Adrenal gland (tissue), 12 donors: ENCODE measurements around the gene CYFIP1. TPM values are rescaled to one million over a fixed set of nuclear protein-coding genes. Genes with fewer than 3 reads are reported as not detected.

Source experiments
- DNase-seq, 7 donors: peaks; one replicate each; pipeline ENCODE4 v3.0.0-alpha.2; 2019 to 2020
- H3K27ac ChIP-seq, 5 donors: fragments of 200-600 bp; sonication (generic) in 4 of 5; 1 replicate in 3 of 5; 2 replicates in 2 of 5; pipeline versions ENCODE4 v1.5.1 to v1.8.0; 2016 to 2020; ENCODE audit warnings: mild to moderate bottlenecking in 1 of 5
- H3K27me3 ChIP-seq: fragments of 200-600 bp; 2 replicates; pipeline ENCODE4 v1.8.0; 2021
- H3K36me3 ChIP-seq, 2 donors: fragments of 200-600 bp; replicated peaks in 1 of 2; 1 replicate in 1 of 2; 2 replicates in 1 of 2; pipeline versions ENCODE4 v1.5.1 to v1.8.0; 2018 to 2022
- H3K4me1 ChIP-seq, 2 donors: fragments of 200-600 bp; replicated peaks in 1 of 2; 1 replicate in 1 of 2; 2 replicates in 1 of 2; pipeline versions ENCODE4 v1.5.1 to v1.8.0; 2018 to 2021
- H3K4me3 ChIP-seq, 4 donors: fragments of 200-600 bp; sonication (generic) in 3 of 4; one replicate each; pipeline ENCODE4 v1.5.1; 2016 to 2018
- H3K9me3 ChIP-seq, 3 donors: fragments of 200-600 bp; sonication (generic) in 1 of 3; replicated peaks in 1 of 3; 1 replicate in 2 of 3; 2 replicates in 1 of 3; pipeline versions ENCODE4 v1.5.1 to v1.8.0; 2016 to 2021
- POLR2A ChIP-seq, 2 donors: fragments of 450-650 bp; IDR thresholded peaks; one replicate each; pipeline ENCODE4 v1.6.1; 2017; ENCODE audit warnings: antibody characterized with exemption in 2 of 2, mild to moderate bottlenecking in 2 of 2, moderate library complexity in 1 of 2
- WGBS, 4 donors: extraction: QIAGEN DNeasy Blood & Tissue Kit in 2 of 4; methylation state at CpG; one replicate each; pipeline versions ENCODE4 v1.1.5 to v1.1.7; 2013 to 2017; 5-methylcytosine and 5-hydroxymethylcytosine counted together
- intact Hi-C, 2 donors: fragments of 100-400 bp; cut with DNase I; formaldehyde crosslinking; loops; one replicate each; pipeline versions ENCODE4 v1.14.1 to v1.15.0; 2022 to 2023
- polyA plus RNA-seq, 3 donors: library from polyadenylated mRNA; stranded (reverse); fragments of 200-250 nt in 2 of 3; fragments of 350-450 nt in 1 of 3; fragmentation: Illumina TruSeq in 1 of 3; extraction: RNeasy Lipid Tissue Mini Kit (QIAGEN cat#74804) in 1 of 3; gene quantifications; one replicate each; pipeline ENCODE4 v1.2.3, GENCODE V29; 2013 to 2014
- total RNA-seq, 9 donors: library from RNA; depleted of rRNA in 4 of 9; stranded (reverse); fragments of >200 nt in 4 of 9; fragments of 120-200 nt in 1 of 9; fragmentation: NEBNext Ultra II Directional in 1 of 9; extraction: Animal tissue kit (Norgen Biotek cat#: 25700) in 1 of 9; gene quantifications; one replicate each; pipeline versions ENCODE4 v1.1.0 to v1.2.4, GENCODE V29; 2013 to 2023
- TF ChIP-seq, protein P1 (sequence below), 6 experiments: fragments of 450-650 bp in 4 of 6; fragments of 200-600 bp in 2 of 6; sonication (generic) in 1 of 6; IDR thresholded peaks; 1 replicate in 5 of 6; 2 replicates in 1 of 6; pipeline versions ENCODE4 v1.5.1 to v1.8.0; 2016 to 2021; ENCODE audit warnings: antibody characterized with exemption in 6 of 6, mild to moderate bottlenecking in 2 of 6, moderate library complexity in 1 of 6
- donor health status: healthy with polysubstance abuse.
- donor health status: Bipolar disorder and iron deficiency.
- donor health status: DM: yes; HTN: yes; CAD: no.
- donor health status: DM: no; HTN: no; CAD: no.
- donor health status: DM: no; HTN: no; CAD: no.
- donor health status: DM: yes; HTN: yes; CAD: no.

Gene CYFIP1
- total and polyA plus RNA-seq, 12 donors: 21.2 to 124 (median 85.0) TPM

- no peak overlapping the region for H3K4me3 ChIP-seq
- peak overlapping the region in 2 of 5 donors; percentile 51 to 52 for H3K27ac ChIP-seq
- no peaks in the 10 kb centered on the region for H3K9me3 ChIP-seq
- no peaks in the 10 kb centered on the region for H3K27me3 ChIP-seq
- no peak for TF ChIP-seq POLR2A (IDR thresholded peaks at IDR 0.05)
- TF ChIP-seq, protein P1, sequence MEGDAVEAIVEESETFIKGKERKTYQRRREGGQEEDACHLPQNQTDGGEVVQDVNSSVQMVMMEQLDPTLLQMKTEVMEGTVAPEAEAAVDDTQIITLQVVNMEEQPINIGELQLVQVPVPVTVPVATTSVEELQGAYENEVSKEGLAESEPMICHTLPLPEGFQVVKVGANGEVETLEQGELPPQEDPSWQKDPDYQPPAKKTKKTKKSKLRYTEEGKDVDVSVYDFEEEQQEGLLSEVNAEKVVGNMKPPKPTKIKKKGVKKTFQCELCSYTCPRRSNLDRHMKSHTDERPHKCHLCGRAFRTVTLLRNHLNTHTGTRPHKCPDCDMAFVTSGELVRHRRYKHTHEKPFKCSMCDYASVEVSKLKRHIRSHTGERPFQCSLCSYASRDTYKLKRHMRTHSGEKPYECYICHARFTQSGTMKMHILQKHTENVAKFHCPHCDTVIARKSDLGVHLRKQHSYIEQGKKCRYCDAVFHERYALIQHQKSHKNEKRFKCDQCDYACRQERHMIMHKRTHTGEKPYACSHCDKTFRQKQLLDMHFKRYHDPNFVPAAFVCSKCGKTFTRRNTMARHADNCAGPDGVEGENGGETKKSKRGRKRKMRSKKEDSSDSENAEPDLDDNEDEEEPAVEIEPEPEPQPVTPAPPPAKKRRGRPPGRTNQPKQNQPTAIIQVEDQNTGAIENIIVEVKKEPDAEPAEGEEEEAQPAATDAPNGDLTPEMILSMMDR (IDR thresholded peaks at IDR 0.05): no peak
- peaks cover 0 to 53% of the 10 kb centered on the region in 2 donors for H3K4me1 ChIP-seq
- DNase-seq: peak in 1 of 7 donors; percentile 20
- intact Hi-C loops: no loop called here
- 13 to 29% (median 18%) methylated on average over 1 of the region's 1 CpG for WGBS, 4 donors
- no peaks in the 10 kb centered on the region for H3K36me3 ChIP-seq
These were observed 18.4 kb downstream of the CYFIP1 start for GRCh38 chr15:22961762-22962161.

DNA sequence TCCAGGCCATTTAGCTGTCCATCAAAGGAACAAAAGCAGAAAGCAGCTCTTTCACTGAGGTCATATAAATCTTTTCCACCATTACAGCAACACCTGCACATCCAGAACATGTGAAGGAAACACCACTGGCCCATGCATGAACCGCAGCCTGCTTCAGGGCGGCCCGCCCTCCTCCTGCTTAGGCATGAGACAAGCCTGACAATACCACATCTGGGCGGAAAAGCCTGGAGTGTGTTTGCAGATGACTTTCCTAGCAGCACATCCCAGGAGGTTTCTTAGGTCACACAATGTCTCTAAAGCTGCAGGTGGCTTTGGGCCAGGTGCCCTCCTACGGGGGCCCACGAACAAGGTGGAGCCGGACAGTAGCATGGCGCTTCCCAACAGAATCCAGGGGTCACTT is 19.6 kb downstream of the CYFIP1 start:
- DNase-seq: peak in 1 of 7 donors; percentile 5
- peak overlapping the region in 2 of 5 donors; percentile 52 to 58 for H3K27ac ChIP-seq
- TF ChIP-seq POLR2A (IDR thresholded peaks at IDR 0.05): no peak
- TF ChIP-seq, protein P1 (IDR thresholded peaks at IDR 0.05): no peak
- peaks cover 5 to 63% of the 10 kb centered on the region in 2 donors for H3K4me1 ChIP-seq
- no peaks in the 10 kb centered on the region for H3K9me3 ChIP-seq
- WGBS, 4 donors: 90 to 96% (median 92%) methylated on average over 8 of the region's 8 CpGs
- H3K4me3 ChIP-seq: no peak overlapping the region
- intact Hi-C loops: no loop called here
- no peaks in the 10 kb centered on the region for H3K27me3 ChIP-seq
- no peaks in the 10 kb centered on the region for H3K36me3 ChIP-seq

GRCh38 chr15:22960126-22960525 is 20.0 kb downstream of the CYFIP1 start:
- H3K27me3 ChIP-seq: no peaks in the 10 kb centered on the region
- intact Hi-C loops: no loop called here
- peaks cover 5 to 68% of the 10 kb centered on the region in 2 donors for H3K4me1 ChIP-seq
- H3K9me3 ChIP-seq: no peaks in the 10 kb centered on the region
- H3K4me3 ChIP-seq: no peak overlapping the region
- no peaks in the 10 kb centered on the region for H3K36me3 ChIP-seq
- peak overlapping the region in 2 of 5 donors; percentile 35 to 58 for H3K27ac ChIP-seq
- 92 to 95% (median 94%) methylated on average over 9 to 11 of the region's 11 CpGs for WGBS, 4 donors
- TF ChIP-seq POLR2A (IDR thresholded peaks at IDR 0.05): no peak
- DNase-seq: peak in 1 of 7 donors; percentile 6

DNA sequence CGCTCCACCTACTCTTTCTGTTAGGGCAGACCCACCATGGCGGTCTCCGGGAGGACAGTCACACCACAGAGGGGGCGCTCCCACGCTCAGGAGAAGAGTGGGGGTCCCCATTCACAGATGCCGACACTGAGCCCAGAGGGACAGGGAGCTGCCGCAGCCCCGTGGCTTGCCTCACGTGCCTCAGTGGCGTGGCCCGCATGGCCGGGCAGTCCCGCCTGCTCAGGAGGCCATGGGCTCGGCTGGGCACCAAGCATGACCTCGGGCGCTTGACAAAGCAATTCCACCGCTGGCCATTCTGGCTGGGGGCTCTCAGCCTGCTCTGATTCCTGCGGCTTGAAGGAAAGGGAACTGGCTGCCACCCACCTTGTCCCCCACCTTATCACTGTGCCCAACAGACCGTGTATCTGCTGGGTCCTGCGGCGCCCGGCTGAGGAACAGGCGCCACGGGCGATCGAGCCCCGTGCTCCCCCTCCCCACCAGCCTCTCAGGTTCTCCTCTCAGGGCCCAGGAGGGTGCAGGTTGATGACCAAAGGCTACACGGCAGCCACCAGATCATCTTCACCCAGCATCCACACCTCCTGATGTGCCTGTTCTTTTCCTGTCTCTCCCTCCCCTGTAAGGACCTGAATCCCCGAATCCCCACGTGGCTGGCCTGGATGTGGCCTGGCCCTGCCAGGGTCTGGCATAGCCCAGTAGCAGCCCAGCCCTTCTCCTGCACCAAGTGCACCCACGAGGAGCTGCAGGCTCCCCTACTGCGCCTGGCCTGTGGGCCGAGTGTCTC is 20.7 kb downstream of the CYFIP1 start:
- H3K4me3 ChIP-seq: no peak overlapping the region
- H3K4me1 ChIP-seq: peaks cover 5 to 71% of the 10 kb centered on the region in 2 donors
- no peaks in the 10 kb centered on the region for H3K36me3 ChIP-seq
- TF ChIP-seq, protein P1 (IDR thresholded peaks at IDR 0.05): no peak
- TF ChIP-seq POLR2A (IDR thresholded peaks at IDR 0.05): no peak
- H3K27ac ChIP-seq: peak overlapping the region in 1 of 5 donors; percentile 58
- intact Hi-C loops: no loop called here
- DNase-seq: peak in 1 of 7 donors; percentile 6
- 91 to 97% (median 91%) methylated on average over 18 to 33 of the region's 33 CpGs for WGBS, 4 donors
- H3K9me3 ChIP-seq: no peaks in the 10 kb centered on the region
- H3K27me3 ChIP-seq: no peaks in the 10 kb centered on the region
